DMS79 (cell line): Measurements from ENCODE around the gene C1QTNF2.

Experiments
- DNase-seq: peaks from one replicate; lab custom pipeline; 2025; lab: John Stamatoyannopoulos, UW

Gene C1QTNF2

DNA sequence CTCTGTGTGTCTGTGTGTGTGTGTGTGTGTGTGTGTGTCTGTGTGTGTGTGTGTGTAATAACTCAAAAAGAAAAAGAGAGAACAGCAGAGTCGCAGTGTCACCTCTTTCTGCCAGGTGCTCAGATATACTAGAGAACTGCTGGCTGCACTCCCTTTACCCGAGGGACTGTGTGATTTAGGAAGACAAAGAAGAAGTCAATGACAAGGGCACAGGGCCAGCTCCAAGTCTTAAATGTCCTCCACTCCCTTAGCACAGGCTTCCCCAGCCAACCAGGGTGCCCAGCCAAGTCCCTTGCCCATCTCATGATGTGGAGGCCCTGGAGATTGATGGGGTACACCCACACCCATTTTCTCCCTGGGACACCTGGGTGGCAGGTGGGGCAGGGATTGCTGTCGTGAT lies 66.7 kb downstream of the C1QTNF2 start:
- DNase-seq, result no peak

DNA sequence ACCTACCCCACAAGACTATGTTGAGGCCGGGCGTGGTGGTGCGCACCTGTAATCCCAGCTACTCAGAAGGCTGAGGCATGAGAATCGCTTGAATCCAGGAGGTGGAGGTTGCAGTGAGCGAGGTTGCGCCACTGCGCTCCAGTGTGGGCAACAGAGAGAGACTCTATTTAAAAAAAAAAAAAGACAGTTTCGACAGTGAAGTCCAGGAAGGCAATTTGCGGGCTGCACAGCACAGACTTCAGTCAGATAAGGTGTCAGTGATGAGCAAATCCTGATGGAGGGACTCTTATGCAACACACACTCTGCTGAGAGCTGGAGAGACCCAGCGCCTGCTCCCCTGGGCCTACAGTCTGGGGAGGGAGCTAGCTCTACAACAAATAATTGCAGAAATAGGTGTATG lies 72.2 kb downstream of the C1QTNF2 start:
- DNase-seq, result no peak

DNA sequence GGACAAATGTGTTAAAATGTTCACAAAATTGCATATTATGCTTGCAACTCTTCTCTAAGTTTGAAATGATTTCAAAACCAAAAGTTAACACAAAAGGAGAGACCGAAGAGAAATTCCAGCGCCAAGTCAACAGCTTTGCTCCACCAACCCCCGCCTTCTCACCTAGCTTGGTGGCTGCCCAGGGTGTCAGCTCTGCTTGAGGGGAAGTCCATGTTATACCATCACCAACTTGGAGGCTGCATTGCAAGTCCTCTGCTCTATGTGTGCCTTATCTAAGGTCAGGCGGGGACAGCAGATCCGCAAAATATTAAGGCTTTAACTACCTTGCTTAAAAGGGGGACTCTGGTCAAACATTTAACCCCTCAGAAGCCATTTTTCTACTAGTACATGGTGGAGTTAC lies 72.7 kb downstream of the C1QTNF2 start:
- DNase-seq, result no peak
